GM20000 (cell line): Measurements from ENCODE around the gene TGFBRAP1.

Experiments used
- DNase-seq: peaks from one replicate; pipeline ENCODE4 v3.0.0; 2012; ENCODE audit warnings: low spot score
- CTCF ChIP-seq: IDR thresholded peaks from 2 replicates; pipeline ENCODE4 v1.5.1; 2012; ENCODE audit warnings: mild to moderate bottlenecking, control low read depth; ENCODE audit errors: extremely low read depth, missing control alignments

TGFBRAP1 gene

GRCh38 chr2:105307962-105308361 is 21.6 kb downstream of the TGFBRAP1 start:
- no peak for TF ChIP-seq CTCF
- DNase-seq: no peak

GRCh38 chr2:105307550-105307949 is 22.0 kb downstream of the TGFBRAP1 start:
- TF ChIP-seq CTCF: no peak
- no peak for DNase-seq

- TF ChIP-seq CTCF: no peak
- DNase-seq: no peak
Observed at GRCh38 chr2:105307146-105307545, 22.4 kb downstream of the TGFBRAP1 start.

- DNase-seq: no peak
- TF ChIP-seq CTCF: no peak
Observed at GRCh38 chr2:105301646-105302045, 27.9 kb downstream of the TGFBRAP1 start.

GRCh38 chr2:105299290-105299689 is 30.2 kb downstream of the TGFBRAP1 start:
- TF ChIP-seq CTCF: no peak
- DNase-seq: no peak

- TF ChIP-seq CTCF: no peak
- no peak for DNase-seq
Observed at GRCh38 chr2:105298017-105298416, 31.5 kb downstream of the TGFBRAP1 start.

- no peak for DNase-seq
Observed at GRCh38 chr2:105297216-105297615, 32.3 kb downstream of the TGFBRAP1 start.

More at GRCh38 chr2:105297216-105297615, 32.3 kb downstream of the TGFBRAP1 start:
- no peak for TF ChIP-seq CTCF
